ENCODE results near the gene THNSL1. TPM values are rescaled to one million over a fixed set of nuclear protein-coding genes. Genes with fewer than 3 reads are reported as not detected.

THNSL1 gene
- total and polyA plus RNA-seq, 2 of the 13 experiments (the other 11 are each of a cell fraction or from before 2014, with no cell fraction given): 1.3 to 3.8 TPM

- no peak for TF ChIP-seq HMGXB4 (CRISPR knock-in tag; IDR thresholded peaks at IDR 0.05; ENCODE audit: borderline replicate concordance in 1 of 2, low read depth in 1 of 2)
- TF ChIP-seq NFE2L1 (CRISPR knock-in tag; IDR thresholded peaks at IDR 0.05; ENCODE audit: borderline replicate concordance): no peak
- peak; percentile 84 for TF ChIP-seq MAFF (IDR thresholded peaks at IDR 0.05; ENCODE audit: low read depth, low read length)
- TF ChIP-seq ASH2L (IDR thresholded peaks at IDR 0.05; ENCODE audit: insufficient read length, low read depth, low read length): peak; percentile 38
- TF ChIP-seq, protein P1, sequence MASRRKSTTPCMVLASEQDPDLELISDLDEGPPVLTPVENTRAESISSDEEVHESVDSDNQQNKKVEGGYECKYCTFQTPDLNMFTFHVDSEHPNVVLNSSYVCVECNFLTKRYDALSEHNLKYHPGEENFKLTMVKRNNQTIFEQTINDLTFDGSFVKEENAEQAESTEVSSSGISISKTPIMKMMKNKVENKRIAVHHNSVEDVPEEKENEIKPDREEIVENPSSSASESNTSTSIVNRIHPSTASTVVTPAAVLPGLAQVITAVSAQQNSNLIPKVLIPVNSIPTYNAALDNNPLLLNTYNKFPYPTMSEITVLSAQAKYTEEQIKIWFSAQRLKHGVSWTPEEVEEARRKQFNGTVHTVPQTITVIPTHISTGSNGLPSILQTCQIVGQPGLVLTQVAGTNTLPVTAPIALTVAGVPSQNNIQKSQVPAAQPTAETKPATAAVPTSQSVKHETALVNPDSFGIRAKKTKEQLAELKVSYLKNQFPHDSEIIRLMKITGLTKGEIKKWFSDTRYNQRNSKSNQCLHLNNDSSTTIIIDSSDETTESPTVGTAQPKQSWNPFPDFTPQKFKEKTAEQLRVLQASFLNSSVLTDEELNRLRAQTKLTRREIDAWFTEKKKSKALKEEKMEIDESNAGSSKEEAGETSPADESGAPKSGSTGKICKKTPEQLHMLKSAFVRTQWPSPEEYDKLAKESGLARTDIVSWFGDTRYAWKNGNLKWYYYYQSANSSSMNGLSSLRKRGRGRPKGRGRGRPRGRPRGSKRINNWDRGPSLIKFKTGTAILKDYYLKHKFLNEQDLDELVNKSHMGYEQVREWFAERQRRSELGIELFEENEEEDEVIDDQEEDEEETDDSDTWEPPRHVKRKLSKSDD (CRISPR knock-in tag; IDR thresholded peaks at IDR 0.05; ENCODE audit: low read depth): no peak
- no peak for TF ChIP-seq BRF2 (CRISPR knock-in tag; IDR thresholded peaks at IDR 0.05)
- TF ChIP-seq ZNF430 (CRISPR knock-in tag; IDR thresholded peaks at IDR 0.05): no peak
- TF ChIP-seq ZNF879 (CRISPR knock-in tag; IDR thresholded peaks at IDR 0.05): no peak
- TF ChIP-seq, protein P2, sequence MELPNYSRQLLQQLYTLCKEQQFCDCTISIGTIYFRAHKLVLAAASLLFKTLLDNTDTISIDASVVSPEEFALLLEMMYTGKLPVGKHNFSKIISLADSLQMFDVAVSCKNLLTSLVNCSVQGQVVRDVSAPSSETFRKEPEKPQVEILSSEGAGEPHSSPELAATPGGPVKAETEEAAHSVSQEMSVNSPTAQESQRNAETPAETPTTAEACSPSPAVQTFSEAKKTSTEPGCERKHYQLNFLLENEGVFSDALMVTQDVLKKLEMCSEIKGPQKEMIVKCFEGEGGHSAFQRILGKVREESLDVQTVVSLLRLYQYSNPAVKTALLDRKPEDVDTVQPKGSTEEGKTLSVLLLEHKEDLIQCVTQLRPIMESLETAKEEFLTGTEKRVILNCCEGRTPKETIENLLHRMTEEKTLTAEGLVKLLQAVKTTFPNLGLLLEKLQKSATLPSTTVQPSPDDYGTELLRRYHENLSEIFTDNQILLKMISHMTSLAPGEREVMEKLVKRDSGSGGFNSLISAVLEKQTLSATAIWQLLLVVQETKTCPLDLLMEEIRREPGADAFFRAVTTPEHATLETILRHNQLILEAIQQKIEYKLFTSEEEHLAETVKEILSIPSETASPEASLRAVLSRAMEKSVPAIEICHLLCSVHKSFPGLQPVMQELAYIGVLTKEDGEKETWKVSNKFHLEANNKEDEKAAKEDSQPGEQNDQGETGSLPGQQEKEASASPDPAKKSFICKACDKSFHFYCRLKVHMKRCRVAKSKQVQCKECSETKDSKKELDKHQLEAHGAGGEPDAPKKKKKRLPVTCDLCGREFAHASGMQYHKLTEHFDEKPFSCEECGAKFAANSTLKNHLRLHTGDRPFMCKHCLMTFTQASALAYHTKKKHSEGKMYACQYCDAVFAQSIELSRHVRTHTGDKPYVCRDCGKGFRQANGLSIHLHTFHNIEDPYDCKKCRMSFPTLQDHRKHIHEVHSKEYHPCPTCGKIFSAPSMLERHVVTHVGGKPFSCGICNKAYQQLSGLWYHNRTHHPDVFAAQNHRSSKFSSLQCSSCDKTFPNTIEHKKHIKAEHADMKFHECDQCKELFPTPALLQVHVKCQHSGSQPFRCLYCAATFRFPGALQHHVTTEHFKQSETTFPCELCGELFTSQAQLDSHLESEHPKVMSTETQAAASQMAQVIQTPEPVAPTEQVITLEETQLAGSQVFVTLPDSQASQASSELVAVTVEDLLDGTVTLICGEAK (IDR thresholded peaks at IDR 0.05): no peak
- TF ChIP-seq, protein P2 (CRISPR knock-in tag; IDR thresholded peaks at IDR 0.05): no peak
- no peak for TF ChIP-seq ARID3A (IDR thresholded peaks at IDR 0.05; ENCODE audit: low read depth, low read length)
These were observed 45.5 kb downstream of the THNSL1 start (continued) for GRCh38 chr10:25061711-25062449.
